ENCODE data around the gene FOXN3.

FOXN3 gene

GRCh38 chr14:89422181-89422951, 5.3 kb upstream of the FOXN3 start:
- Histone ChIP-seq H3K4me3 (ENCODE audit: low read length in 2 of 2) (no peak overlapping the region), H3K9me3 (ENCODE audit: control insufficient read depth in 2 of 2, low read length in 2 of 2) (no peaks in the 10 kb centered on the region), H3K4me1 (ENCODE audit: control insufficient read depth, insufficient read depth, low read length) (peaks cover 19% of the 10 kb centered on the region), H3K36me3 (ENCODE audit: control insufficient read depth in 2 of 2, insufficient read depth in 2 of 2, low read length in 2 of 2) (no peaks in the 10 kb centered on the region), H3K27ac (ENCODE audit: low read length) (no peak overlapping the region), H3K27me3 (ENCODE audit: control insufficient read depth in 1 of 2, insufficient read depth in 2 of 2, low read length in 2 of 2) (no peaks in the 10 kb centered on the region), H3K9ac (ENCODE audit: low read length in 2 of 2) (no peak overlapping the region)

GRCh38 chr14:89420502-89420901, 3.5 kb upstream of the FOXN3 start:
- Histone ChIP-seq H3K27ac (ENCODE audit: low read length) (no peak overlapping the region), H3K4me3 (ENCODE audit: low read length in 2 of 2) (no peak overlapping the region), H3K27me3 (ENCODE audit: control insufficient read depth in 1 of 2, insufficient read depth in 2 of 2, low read length in 2 of 2) (no peaks in the 10 kb centered on the region), H3K36me3 (ENCODE audit: control insufficient read depth in 2 of 2, insufficient read depth in 2 of 2, low read length in 2 of 2) (no peaks in the 10 kb centered on the region), H3K9me3 (ENCODE audit: control insufficient read depth in 2 of 2, low read length in 2 of 2) (no peaks in the 10 kb centered on the region), H3K4me1 (ENCODE audit: control insufficient read depth, insufficient read depth, low read length) (peaks cover 19% of the 10 kb centered on the region), H3K9ac (ENCODE audit: low read length in 2 of 2) (no peak overlapping the region)

- H3K4me3 ChIP-seq (ENCODE audit: low read length in 2 of 2) = no peak overlapping the region
- no peak overlapping the region for H3K27ac ChIP-seq (ENCODE audit: low read length)
- no peaks in the 10 kb centered on the region for H3K9me3 ChIP-seq (ENCODE audit: control insufficient read depth in 2 of 2, low read length in 2 of 2)
- peaks cover 19% of the 10 kb centered on the region for H3K4me1 ChIP-seq (ENCODE audit: control insufficient read depth, insufficient read depth, low read length)
- no peaks in the 10 kb centered on the region for H3K27me3 ChIP-seq (ENCODE audit: control insufficient read depth in 1 of 2, insufficient read depth in 2 of 2, low read length in 2 of 2)
- H3K36me3 ChIP-seq (ENCODE audit: control insufficient read depth in 2 of 2, insufficient read depth in 2 of 2, low read length in 2 of 2) = no peaks in the 10 kb centered on the region
- no peak overlapping the region for H3K9ac ChIP-seq (ENCODE audit: low read length in 2 of 2)
These were observed 3.0 kb upstream of the FOXN3 start for GRCh38 chr14:89419973-89420482.

DNA sequence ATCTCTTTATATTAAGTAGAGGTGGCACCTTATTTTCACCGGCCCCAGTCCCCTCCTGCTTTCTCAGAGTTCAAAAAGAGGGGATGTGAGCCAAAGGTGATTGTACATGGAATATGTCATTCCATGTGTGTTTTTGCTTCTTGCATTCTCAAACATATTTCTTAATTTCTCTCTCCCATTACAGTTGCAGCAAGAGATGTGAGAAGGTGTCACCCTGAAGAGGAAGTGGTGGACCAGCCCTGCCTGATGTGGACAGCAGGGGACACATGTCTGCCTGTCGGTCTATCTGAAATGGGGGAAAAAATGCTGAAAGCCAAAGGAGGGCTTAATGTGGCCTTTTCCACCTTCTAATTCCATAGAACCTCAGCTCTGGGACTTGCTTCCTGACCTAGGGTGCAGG, 1.9 kb upstream of the FOXN3 start:
- H3K9ac ChIP-seq (ENCODE audit: low read length in 2 of 2) = no peak overlapping the region
- no peaks in the 10 kb centered on the region for H3K9me3 ChIP-seq (ENCODE audit: control insufficient read depth in 2 of 2, low read length in 2 of 2)
- H3K27me3 ChIP-seq (ENCODE audit: control insufficient read depth in 1 of 2, insufficient read depth in 2 of 2, low read length in 2 of 2) = no peaks in the 10 kb centered on the region
- peaks cover 23% of the 10 kb centered on the region for H3K4me1 ChIP-seq (ENCODE audit: control insufficient read depth, insufficient read depth, low read length)
- H3K36me3 ChIP-seq (ENCODE audit: control insufficient read depth in 2 of 2, insufficient read depth in 2 of 2, low read length in 2 of 2) = no peaks in the 10 kb centered on the region
- H3K4me3 ChIP-seq (ENCODE audit: low read length in 2 of 2) = no peak overlapping the region
- no peak overlapping the region for H3K27ac ChIP-seq (ENCODE audit: low read length)

DNA sequence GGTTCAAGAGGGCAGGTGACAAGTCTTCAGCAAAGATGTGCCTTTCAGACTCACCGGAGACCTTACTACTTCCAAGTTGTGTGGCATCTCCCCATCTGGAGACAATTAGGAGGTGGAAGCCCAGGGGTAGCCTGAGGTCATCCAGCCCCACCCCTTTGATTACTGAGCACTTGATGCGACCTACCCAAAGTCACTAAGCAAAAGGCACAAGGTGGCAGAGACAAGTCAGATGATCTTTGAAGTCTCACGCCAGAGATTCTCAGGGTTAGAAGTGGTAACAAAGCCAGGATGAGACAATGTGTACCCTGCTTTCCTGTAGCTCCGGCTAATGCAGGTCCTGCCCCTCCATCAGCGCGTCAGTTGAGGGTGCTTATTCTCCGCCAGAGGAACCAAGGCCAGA, 1.4 kb upstream of the FOXN3 start:
- Histone ChIP-seq H3K27ac (ENCODE audit: low read length) (peak overlapping the region; percentile 94), H3K4me1 (ENCODE audit: control insufficient read depth, insufficient read depth, low read length) (peaks cover 23% of the 10 kb centered on the region), H3K4me3 (ENCODE audit: low read length in 2 of 2) (peak overlapping the region in 1 of 2 donors; percentile 81), H3K9ac (ENCODE audit: low read length in 2 of 2) (no peak overlapping the region), H3K9me3 (ENCODE audit: control insufficient read depth in 2 of 2, low read length in 2 of 2) (no peaks in the 10 kb centered on the region), H3K27me3 (ENCODE audit: control insufficient read depth in 1 of 2, insufficient read depth in 2 of 2, low read length in 2 of 2) (no peaks in the 10 kb centered on the region), H3K36me3 (ENCODE audit: control insufficient read depth in 2 of 2, insufficient read depth in 2 of 2, low read length in 2 of 2) (no peaks in the 10 kb centered on the region)

- Histone ChIP-seq H3K27me3 (ENCODE audit: control insufficient read depth in 1 of 2, insufficient read depth in 2 of 2, low read length in 2 of 2) (no peaks in the 10 kb centered on the region), H3K9ac (ENCODE audit: low read length in 2 of 2) (peak overlapping the region; percentile 89 to 95), H3K4me1 (ENCODE audit: control insufficient read depth, insufficient read depth, low read length) (peaks cover 20% of the 10 kb centered on the region), H3K27ac (ENCODE audit: low read length) (peak overlapping the region; percentile 94), H3K9me3 (ENCODE audit: control insufficient read depth in 2 of 2, low read length in 2 of 2) (no peaks in the 10 kb centered on the region), H3K4me3 (ENCODE audit: low read length in 2 of 2) (peak overlapping the region; percentile 81 to 93), H3K36me3 (ENCODE audit: control insufficient read depth in 2 of 2, insufficient read depth in 2 of 2, low read length in 2 of 2) (no peaks in the 10 kb centered on the region)
These were observed 612 bp upstream of the FOXN3 start for GRCh38 chr14:89417465-89418225.

GRCh38 chr14:89416002-89416995, 734 bp downstream of the FOXN3 start:
- peaks cover 4 to 5% of the 10 kb centered on the region in 2 donors for H3K36me3 ChIP-seq (ENCODE audit: control insufficient read depth in 2 of 2, insufficient read depth in 2 of 2, low read length in 2 of 2)
- H3K4me3 ChIP-seq (ENCODE audit: low read length in 2 of 2) = peak overlapping the region; percentile 75 to 90
- H3K9me3 ChIP-seq (ENCODE audit: control insufficient read depth in 2 of 2, low read length in 2 of 2) = no peaks in the 10 kb centered on the region
- H3K27ac ChIP-seq (ENCODE audit: low read length) = peak overlapping the region; percentile 87
- H3K27me3 ChIP-seq (ENCODE audit: control insufficient read depth in 1 of 2, insufficient read depth in 2 of 2, low read length in 2 of 2) = no peaks in the 10 kb centered on the region
- H3K4me1 ChIP-seq (ENCODE audit: control insufficient read depth, insufficient read depth, low read length) = peaks cover 17% of the 10 kb centered on the region
- H3K9ac ChIP-seq (ENCODE audit: low read length in 2 of 2) = peak overlapping the region; percentile 73 to 91

DNA sequence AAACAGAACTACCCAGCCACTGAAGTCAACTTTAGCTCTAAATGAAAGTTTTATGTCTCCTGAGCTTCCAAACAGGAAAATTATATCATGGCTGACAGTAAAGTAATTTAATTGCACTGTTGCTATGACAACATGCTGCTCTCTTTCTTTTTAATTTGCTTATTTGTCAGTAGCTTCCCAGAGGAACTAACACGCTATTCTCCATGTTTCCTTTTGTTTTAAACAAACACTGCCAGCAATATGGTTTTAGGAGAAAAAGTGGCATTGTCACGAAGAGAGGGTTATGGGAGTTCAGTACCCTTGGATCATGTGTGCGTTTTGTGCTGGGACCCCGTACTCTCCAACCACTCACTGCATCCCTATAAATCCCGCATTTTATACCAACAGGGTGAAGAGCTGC, 1.9 kb downstream of the FOXN3 start:
- H3K36me3 ChIP-seq (ENCODE audit: control insufficient read depth in 2 of 2, insufficient read depth in 2 of 2, low read length in 2 of 2) = peaks cover 4 to 7% of the 10 kb centered on the region in 2 donors
- peak overlapping the region; percentile 42 to 90 for H3K4me3 ChIP-seq (ENCODE audit: low read length in 2 of 2)
- H3K4me1 ChIP-seq (ENCODE audit: control insufficient read depth, insufficient read depth, low read length) = peaks cover 17% of the 10 kb centered on the region
- H3K9me3 ChIP-seq (ENCODE audit: control insufficient read depth in 2 of 2, low read length in 2 of 2) = no peaks in the 10 kb centered on the region
- peak overlapping the region; percentile 87 for H3K27ac ChIP-seq (ENCODE audit: low read length)
- peak overlapping the region in 1 of 2 donors; percentile 91 for H3K9ac ChIP-seq (ENCODE audit: low read length in 2 of 2)
- no peaks in the 10 kb centered on the region for H3K27me3 ChIP-seq (ENCODE audit: control insufficient read depth in 1 of 2, insufficient read depth in 2 of 2, low read length in 2 of 2)

DNA sequence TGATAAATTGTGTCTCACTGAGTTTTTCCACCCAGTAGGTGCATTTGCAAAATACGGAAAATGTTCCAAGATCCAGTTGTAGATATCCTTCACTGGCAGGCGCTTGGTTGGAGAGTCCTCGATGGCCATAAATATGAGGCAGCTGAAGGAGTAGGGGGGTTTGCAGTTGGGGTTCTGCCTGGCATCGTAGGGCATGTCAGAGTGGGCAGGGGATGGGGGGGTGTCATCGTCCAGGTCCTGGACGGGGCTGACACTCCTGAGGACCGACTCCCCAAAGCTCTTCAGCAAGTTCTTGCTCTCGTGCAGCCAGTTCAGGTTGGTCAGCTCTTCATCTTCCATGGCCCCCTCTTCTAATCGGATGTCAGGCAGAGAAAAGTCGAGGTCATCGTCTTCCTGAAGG, 5.1 kb downstream of the FOXN3 start:
- Histone ChIP-seq H3K9me3 (ENCODE audit: control insufficient read depth in 2 of 2, low read length in 2 of 2) (no peaks in the 10 kb centered on the region), H3K27ac (ENCODE audit: low read length) (no peak overlapping the region), H3K36me3 (ENCODE audit: control insufficient read depth in 2 of 2, insufficient read depth in 2 of 2, low read length in 2 of 2) (peaks cover 7 to 8% of the 10 kb centered on the region in 2 donors), H3K4me3 (ENCODE audit: low read length in 2 of 2) (no peak overlapping the region), H3K9ac (ENCODE audit: low read length in 2 of 2) (no peak overlapping the region), H3K27me3 (ENCODE audit: control insufficient read depth in 1 of 2, insufficient read depth in 2 of 2, low read length in 2 of 2) (no peaks in the 10 kb centered on the region), H3K4me1 (ENCODE audit: control insufficient read depth, insufficient read depth, low read length) (peaks cover 19% of the 10 kb centered on the region)

- no peak overlapping the region for H3K27ac ChIP-seq (ENCODE audit: low read length)
- peak overlapping the region; percentile 16 to 35 for H3K4me3 ChIP-seq (ENCODE audit: low read length in 2 of 2)
- H3K9me3 ChIP-seq (ENCODE audit: control insufficient read depth in 2 of 2, low read length in 2 of 2) = no peaks in the 10 kb centered on the region
These were observed 7.1 kb downstream of the FOXN3 start for GRCh38 chr14:89409961-89410360.

More at GRCh38 chr14:89409961-89410360, 7.1 kb downstream of the FOXN3 start:
- H3K9ac ChIP-seq (ENCODE audit: low read length in 2 of 2) = no peak overlapping the region
- H3K27me3 ChIP-seq (ENCODE audit: control insufficient read depth in 1 of 2, insufficient read depth in 2 of 2, low read length in 2 of 2) = no peaks in the 10 kb centered on the region
- peaks cover 8 to 10% of the 10 kb centered on the region in 2 donors for H3K36me3 ChIP-seq (ENCODE audit: control insufficient read depth in 2 of 2, insufficient read depth in 2 of 2, low read length in 2 of 2)
- peaks cover 20% of the 10 kb centered on the region for H3K4me1 ChIP-seq (ENCODE audit: control insufficient read depth, insufficient read depth, low read length)
